GM12891 (cell line): Measurements from ENCODE around the gene ALKBH3.

ENCODE experiments used
- DNase-seq: peaks from one replicate; pipeline ENCODE4 v3.0.0; 2011; ENCODE audit warnings: low spot score; ENCODE audit not compliant: insufficient read length
- FAIRE-seq: peaks from 2 replicates; lab custom pipeline; 2011; peaks lifted over from hg19 to GRCh38; lab: Jason Lieb, UNC
- PAX5 ChIP-seq: IDR thresholded peaks from 2 replicates; pipeline ENCODE4 v1.6.1; 2011; ENCODE audit warnings: low read length, moderate library complexity, mild to moderate bottlenecking; ENCODE audit not compliant: insufficient read depth, severe bottlenecking
- POLR2A ChIP-seq: IDR thresholded peaks from 2 replicates; pipeline ENCODE4 v1.6.1; 2011; ENCODE audit warnings: low read depth, low read length, control low read depth
- POLR2AphosphoS5 ChIP-seq: IDR thresholded peaks from 2 replicates; pipeline ENCODE4 v1.6.1; 2011; ENCODE audit warnings: low read depth, low read length, control low read depth
- POU2F2 ChIP-seq: IDR thresholded peaks from 2 replicates; pipeline ENCODE4 v1.6.1; 2011; ENCODE audit warnings: low read depth, mild to moderate bottlenecking, control low read depth, low read length, moderate library complexity
- SPI1 ChIP-seq: IDR thresholded peaks from 2 replicates; pipeline ENCODE4 v1.6.1; 2011; ENCODE audit warnings: low read depth, low read length, control low read depth
- TAF1 ChIP-seq: IDR thresholded peaks from 2 replicates; pipeline ENCODE4 v1.6.1; 2011; ENCODE audit warnings: low read depth, low read length, control low read depth

The ALKBH3 gene

GRCh38 chr11:43954241-43954640, 73.6 kb downstream of the ALKBH3 start:
- TF ChIP-seq POU2F2 (no peak), POLR2A (no peak), SPI1 (no peak), PAX5 (no peak), POLR2AphosphoS5 (no peak), TAF1 (no peak)
- DNase-seq (no peak), FAIRE-seq (no peak)

GRCh38 chr11:43955381-43956118, 74.9 kb downstream of the ALKBH3 start:
- TF ChIP-seq POU2F2 (no peak), TAF1 (no peak), POLR2AphosphoS5 (no peak), SPI1 (no peak)
- FAIRE-seq: no peak
- no peak for DNase-seq

GRCh38 chr11:43957571-43957970, 76.9 kb downstream of the ALKBH3 start:
- no peak for TF ChIP-seq TAF1
- TF ChIP-seq POU2F2: no peak
- TF ChIP-seq PAX5: no peak
- no peak for TF ChIP-seq POLR2A
- FAIRE-seq (no peak), DNase-seq (no peak)

- FAIRE-seq: no peak
Measured at GRCh38 chr11:43959321-43959995, 78.8 kb downstream of the ALKBH3 start.

GRCh38 chr11:43962383-43963278, 82.0 kb downstream of the ALKBH3 start:
- FAIRE-seq: no peak
- TF ChIP-seq PAX5 (no peak), TAF1 (no peak), POLR2A (no peak), POLR2AphosphoS5 (no peak), SPI1 (no peak), POU2F2 (no peak)
- DNase-seq: no peak

More at GRCh38 chr11:43959321-43959995, 78.8 kb downstream of the ALKBH3 start:
- TF ChIP-seq SPI1 (no peak), POLR2A (no peak), PAX5 (no peak), POU2F2 (no peak), TAF1 (no peak), POLR2AphosphoS5 (no peak)
- DNase-seq: no peak

GRCh38 chr11:43963279-43963620, 82.6 kb downstream of the ALKBH3 start:
- TF ChIP-seq POU2F2: no peak
- DNase-seq (no peak), FAIRE-seq (no peak)

- DNase-seq: no peak
- TF ChIP-seq PAX5 (no peak), SPI1 (no peak), POLR2A (no peak), POU2F2 (no peak), POLR2AphosphoS5 (no peak), TAF1 (no peak)
- FAIRE-seq: no peak
Measured at GRCh38 chr11:43967661-43968060, 87.0 kb downstream of the ALKBH3 start.

- DNase-seq (no peak), FAIRE-seq (no peak)
- no peak for TF ChIP-seq POLR2AphosphoS5
- TF ChIP-seq SPI1: no peak
- no peak for TF ChIP-seq POU2F2
- no peak for TF ChIP-seq TAF1
- no peak for TF ChIP-seq PAX5
- TF ChIP-seq POLR2A: no peak
Measured at GRCh38 chr11:43968719-43969118, 88.1 kb downstream of the ALKBH3 start.

GRCh38 chr11:43969543-43969942, 88.9 kb downstream of the ALKBH3 start:
- no peak for FAIRE-seq
- no peak for DNase-seq
- TF ChIP-seq POU2F2: no peak
- TF ChIP-seq SPI1: no peak
- TF ChIP-seq POLR2A: no peak
- no peak for TF ChIP-seq TAF1
- TF ChIP-seq POLR2AphosphoS5: no peak
- no peak for TF ChIP-seq PAX5
